Inferior parietal cortex (tissue), 1 donor: Measurements from ENCODE around the gene CIRBP.
A peak's percentile ranks its signal among the peaks of the same experiment; 100 is the strongest.
"Not testable (repeated sequence)": the region's sequence is repeated elsewhere in the genome, so short reads cannot be mapped to it uniquely, and the experiment has no call there.

Experiments
- DNase-seq: peaks from one replicate; pipeline ENCODE4 v3.0.0-alpha.2; 2016; ENCODE audit errors: extremely low spot score

Gene CIRBP

DNA sequence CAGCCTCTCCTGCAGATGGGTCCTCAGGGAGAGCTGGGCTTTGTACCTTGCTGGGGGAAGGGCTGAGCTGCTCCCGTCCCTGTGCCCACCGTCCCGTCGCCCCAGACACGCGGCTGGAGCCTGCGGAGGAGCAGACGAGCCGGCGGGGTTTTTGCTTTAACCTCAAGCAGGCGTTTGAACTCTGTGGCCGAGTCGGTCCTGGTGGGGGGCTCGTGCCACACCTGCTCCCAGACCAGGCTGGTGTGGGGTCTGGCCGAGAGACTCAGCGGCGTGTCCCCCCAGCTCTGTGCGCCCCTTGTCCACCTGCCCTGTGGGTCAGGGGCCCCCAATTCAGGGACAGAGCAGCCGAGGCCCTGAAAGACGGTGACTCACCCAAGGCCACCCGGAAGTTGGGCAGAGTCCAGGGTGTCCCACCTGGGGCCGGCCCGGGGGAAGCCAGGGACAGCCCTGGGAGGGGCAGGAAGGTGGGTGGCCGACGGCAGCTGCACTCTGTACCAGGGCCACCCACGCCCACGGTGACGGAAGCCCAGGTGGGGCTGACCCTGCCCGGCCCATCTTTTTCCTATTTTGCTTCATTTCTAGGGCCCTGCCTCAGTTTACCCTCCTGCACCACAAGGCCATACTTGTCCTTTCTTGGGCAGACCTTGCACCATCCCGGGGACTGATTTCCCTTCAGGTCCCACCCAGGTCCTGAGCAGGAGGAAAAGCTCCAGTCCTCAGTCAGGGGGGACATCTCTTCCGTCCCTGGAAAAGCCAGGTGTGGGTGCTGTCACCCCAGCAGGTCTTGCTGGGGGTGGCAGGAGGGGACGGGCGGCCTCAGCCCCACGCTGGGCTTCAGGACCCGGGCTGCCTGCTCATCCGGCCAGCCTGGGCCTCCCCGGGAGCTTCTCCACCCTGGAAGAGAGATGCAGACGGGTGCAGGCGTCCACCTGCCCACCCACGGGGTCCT is 21.8 kb downstream of the CIRBP start:
- no peak for DNase-seq

DNA sequence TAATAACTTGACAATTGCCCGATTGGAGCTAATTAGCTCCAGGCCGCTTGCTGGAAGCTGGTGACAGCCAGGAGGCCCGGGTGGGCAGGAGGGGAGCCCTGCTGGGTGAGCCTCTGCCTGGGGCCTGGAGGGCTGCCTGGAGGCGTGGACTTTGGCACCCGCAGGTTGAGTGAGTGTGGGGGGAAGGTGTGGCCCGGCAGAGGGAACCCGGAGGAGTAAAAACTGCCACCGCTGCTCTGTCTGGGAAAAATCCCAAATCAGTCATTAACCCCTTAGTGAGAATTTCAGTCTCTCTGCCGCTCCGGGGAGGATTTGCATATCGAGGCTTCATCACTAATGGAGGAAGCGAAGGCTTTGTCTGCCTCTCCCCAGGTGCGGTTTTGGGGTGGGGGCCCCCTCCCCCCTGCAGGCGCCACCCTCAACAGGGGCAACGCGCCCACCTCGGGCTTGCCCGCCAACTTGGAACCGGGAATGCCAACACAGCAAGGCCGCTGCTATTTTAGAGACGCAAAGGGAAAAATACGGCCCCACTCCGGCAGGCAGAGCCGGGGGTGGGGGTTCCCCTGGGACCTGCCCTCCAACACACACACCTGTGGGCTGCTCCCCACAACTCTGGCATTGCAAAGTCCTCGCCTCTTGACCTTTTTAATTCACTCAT is 22.8 kb downstream of the CIRBP start:
- DNase-seq, result no peak

DNA sequence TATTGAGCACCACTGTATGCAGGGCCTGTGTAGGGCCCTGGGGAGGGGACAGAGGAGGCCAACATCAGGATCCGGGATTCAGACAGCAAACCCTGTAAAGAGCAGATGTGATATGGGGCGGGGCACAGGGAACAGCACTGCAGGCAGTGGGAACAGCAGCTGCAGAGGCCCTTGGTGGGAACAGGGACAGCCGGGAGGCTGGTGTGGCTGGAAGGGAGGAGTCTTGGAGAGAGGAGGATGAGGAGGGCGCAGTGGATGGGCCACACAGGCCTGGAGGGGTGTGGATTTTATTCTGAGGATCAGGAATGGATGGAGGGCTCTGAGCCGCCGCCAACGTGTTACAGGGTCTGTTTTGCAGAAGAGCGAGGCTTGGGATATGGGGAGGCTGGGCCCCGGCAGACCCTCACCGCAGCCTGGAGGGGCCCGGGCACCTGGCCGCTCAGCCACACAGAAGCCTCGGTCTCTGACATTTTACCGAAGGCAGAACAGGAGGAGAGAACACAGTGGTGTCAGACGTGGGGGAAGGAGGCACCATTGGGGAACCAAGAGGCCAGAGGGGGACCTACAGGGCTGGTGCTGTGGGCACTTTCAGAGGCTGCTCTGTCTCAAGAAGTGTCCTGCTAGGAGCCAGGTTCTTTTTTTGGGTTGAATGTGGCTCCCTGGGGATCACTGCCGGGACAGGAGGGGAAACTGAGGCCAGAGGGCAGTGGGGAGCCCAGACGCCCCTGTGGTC is 23.5 kb downstream of the CIRBP start:
- no peak for DNase-seq

DNA sequence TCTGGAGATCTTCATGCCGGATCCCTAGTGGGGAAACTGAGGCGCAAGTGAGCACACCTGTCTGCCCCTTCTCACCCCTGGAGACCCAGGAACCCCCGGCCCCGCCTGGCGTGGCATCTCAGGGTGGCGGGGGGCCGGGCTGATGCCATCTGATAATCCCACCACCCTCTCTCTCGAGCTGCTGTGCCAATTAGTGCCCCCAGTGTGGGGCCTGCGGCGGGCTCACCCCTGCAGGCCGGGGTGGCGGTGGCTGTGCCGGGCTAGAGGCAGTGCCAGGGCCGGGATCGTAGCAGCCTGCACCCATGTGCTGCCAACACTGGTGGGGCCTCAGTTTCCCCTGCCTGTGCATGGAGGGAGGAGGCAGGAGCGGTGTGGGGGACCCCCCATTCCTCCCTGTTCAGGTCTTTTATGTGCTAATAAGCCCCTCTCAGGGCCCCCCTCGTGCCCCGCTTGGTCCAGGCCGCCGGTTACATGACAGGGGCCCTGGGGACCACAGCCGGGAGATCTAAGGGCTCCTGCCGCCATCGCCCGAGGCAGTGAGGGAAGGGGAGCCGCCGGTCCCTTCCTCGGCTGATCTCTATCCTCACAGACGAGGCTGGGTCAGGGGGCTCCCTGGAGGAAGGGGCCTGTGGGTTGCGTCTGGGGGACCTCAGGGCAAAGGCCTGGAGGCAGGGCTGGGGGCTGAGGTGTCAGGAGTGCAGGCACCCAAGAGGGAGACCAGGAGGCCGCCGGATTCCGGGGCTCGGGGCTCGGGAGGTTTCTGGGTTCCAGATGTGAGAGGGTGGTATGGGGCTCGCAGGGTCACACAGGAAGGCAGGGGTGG is 24.9 kb downstream of the CIRBP start:
- no peak for DNase-seq

DNA sequence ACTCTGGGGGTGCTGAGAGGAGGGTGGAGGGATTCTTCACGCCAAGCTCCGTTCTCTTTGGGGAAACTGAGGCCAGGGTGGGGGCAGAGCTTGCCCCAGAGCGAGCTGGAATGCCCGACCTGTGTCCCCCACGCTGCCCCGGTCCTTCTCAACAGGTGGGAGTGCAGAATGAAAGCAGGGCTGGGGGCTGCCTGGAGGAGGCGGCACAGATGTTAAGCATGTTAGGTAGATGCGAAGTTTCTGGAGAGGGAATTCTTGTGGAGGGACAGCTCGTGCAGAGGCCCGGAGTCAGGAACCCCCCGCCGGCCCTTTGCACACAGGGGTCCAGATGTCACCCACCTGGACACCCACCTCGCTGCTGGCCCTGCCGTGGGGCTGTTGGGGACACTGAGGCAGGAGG is 25.6 kb downstream of the CIRBP start:
- DNase-seq, result no peak

DNA sequence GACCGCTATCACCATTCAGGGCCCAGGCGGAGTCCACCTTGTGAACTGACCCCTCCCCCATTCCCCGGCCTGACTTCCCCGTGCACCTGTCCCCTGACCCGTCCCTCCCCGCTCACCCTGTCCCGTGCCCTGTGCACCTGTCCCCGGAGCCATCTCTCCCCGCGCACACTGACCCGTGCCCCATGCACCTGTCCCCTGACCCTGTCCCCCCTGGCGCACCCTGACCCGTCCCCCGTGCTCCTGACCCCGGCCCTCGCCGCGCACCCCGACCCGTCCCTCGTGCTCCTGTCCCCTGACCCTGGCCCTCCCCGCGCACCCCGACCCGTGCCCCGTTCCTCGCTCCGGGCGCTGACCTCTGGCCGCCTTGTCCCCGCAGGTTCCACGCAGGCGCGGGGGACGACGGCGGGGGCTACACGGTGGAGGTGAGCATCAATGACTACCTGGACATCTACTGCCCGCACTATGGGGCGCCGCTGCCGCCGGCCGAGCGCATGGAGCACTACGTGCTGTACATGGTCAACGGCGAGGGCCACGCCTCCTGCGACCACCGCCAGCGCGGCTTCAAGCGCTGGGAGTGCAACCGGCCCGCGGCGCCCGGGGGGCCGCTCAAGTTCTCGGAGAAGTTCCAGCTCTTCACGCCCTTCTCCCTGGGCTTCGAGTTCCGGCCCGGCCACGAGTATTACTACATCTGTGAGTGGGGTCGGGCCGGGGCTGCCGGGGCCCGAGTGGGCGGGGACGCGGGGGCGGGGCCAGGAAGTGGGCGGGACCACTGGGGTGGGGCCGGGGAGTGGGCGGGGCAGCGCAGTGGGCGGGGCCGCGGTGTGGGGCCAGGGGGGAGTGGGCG is 26.3 kb downstream of the CIRBP start:
- no peak for DNase-seq

DNA sequence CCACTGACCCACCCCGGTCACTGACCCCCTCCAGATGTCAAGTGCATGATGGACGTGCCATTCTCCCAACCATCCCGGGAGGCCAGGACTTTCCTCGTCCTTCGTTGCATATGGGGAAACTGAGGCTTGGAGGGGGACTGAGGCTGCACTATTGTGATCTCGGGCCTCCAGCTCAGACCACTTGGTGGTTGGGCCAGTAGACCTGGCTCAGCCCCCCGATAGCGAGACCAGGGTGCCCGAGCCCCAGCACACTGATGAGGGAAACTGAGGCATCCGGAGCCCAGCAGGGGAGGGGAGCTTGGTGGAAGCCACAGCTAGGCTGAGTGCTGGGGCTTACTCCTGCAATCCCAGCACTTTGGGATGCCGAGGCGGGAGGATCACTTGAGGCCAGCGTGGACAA is 26.9 kb downstream of the CIRBP start:
- DNase-seq, result no peak

DNA sequence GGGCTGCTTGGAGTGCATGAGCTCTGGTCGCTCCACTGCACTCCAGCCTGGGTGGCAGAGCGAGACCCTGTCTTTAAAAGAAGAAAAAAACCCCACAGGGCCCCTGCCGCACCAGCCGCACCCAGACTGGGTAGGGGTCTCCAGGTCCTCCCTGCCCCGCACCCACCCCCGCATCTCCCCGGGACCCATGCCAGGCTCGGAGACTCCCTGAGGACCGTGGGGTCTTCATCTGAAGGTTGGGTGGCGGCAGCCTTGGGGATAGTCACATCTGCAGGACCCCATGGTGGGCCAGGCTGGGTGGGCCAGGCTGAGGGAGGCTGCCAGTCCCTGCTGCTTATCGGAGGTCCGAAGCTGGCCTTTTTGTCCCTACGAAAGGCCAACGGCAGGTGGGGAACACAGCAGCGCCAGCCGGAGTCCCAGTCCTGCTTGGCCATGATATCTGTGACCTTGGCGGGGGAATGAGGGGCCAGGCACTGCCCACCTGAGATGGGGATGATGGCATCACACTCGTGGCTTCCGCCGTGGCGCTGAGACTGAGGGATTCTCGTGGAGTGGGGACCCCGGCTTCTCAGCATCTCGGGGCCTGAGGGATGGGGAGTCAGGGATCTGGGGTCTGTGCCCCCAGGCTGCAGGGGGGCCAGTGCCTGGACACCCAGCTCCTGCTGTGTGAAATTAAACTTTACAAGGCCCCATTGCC is 27.6 kb downstream of the CIRBP start:
- DNase-seq, result no peak

DNA sequence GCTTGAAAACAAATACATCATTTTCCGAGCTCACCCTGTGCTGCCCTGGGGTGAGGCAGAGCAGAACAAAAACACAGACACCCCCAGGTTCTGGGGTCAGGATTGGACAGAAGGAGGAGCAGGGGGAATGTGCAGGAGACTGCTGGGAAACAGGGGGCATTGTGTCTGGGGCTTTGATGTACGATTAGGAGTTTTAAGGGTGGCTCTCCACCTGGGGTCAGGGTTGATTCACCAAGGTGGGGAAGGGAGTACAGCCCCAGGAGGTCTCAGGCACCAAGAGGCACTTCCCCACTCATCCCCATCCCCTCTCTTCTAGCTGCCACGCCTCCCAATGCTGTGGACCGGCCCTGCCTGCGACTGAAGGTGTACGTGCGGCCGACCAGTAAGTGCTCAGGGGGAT is 29.1 kb downstream of the CIRBP start:
- no peak for DNase-seq

DNA sequence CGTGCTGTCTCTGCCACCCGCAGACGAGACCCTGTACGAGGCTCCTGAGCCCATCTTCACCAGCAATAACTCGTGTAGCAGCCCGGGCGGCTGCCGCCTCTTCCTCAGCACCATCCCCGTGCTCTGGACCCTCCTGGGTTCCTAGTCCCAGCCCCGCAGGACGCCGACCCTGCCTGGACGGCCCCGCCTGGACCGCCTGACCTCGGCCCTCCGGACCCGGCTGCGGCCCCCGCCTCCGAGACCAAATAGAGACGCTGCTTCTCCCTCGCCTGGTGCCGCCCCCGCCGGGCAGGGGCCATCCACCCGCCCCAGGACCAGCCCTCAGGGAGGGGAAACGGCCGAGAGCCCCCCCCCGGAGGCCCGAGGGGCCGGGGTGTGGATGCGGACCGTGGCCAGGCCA is 30.7 kb downstream of the CIRBP start:
- DNase-seq, result no peak

DNA sequence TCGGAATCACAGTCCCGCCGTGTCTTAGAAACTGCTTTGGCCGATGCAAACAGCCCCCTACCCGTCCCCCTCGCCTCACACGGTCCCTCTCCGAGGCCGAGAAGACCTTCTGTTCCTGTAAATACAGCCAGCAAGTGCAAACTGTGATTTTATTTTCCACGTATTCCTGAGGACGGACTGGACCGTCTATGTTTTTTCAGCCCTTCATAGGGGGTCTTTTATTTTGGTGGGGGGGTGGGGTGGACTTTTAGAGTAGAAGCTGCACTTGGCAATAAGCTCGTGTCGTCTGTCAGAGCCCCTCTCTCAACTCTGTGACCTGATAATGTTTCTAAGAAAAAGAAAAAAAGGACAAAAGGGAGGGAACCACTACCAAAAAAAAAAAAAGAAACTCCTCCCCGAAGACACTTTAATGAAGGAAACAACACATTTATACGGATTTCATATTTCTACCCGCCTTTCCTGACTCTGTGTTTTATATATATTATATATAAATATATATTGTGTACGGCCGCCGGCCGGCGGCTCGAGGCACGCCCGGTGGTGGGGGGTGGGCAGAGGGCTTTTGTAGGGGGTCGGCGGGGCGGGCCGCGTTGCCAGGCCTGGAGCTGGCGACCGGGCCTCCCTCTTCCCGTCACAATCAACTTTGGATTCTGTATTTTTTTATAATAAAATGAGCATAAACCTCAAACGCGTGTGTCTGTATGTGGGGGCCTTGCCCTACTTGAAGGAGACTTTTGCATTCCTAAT is 31.8 kb downstream of the CIRBP start:
- DNase-seq, result no peak

DNA sequence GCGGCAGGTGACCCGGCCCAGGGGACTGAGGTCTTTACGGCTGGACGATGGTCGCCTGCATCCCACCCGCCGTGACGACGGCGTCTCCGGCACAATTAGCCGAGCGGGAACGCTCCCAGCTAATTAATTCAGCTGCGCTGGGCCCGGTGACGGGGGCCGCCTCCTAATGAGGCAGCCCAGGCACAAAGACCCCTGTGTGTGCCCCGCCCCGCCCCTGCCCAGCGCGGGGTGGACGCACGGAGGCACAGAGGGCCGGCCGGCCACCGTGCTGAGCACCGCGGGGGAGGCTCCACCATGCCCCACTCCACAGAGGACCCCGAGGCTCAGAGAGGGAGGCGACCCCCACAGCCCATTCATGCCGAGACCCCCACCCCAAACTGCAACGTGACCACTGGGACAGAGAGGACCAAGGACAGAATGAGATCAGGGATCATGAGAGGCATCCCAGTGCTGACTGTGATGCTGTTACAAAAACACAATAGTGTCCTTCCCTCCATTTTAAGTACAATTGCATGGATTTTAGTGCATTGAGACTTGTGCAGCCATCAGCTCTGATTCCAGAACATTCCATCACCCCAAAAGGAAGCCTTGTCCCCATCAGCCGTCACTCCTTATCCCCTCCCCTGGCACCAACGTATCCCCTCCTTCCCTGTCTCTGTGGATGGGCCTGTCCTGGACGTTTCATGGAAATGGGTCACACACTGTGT is 33.6 kb downstream of the CIRBP start:
- DNase-seq, result peak; percentile 55

DNA sequence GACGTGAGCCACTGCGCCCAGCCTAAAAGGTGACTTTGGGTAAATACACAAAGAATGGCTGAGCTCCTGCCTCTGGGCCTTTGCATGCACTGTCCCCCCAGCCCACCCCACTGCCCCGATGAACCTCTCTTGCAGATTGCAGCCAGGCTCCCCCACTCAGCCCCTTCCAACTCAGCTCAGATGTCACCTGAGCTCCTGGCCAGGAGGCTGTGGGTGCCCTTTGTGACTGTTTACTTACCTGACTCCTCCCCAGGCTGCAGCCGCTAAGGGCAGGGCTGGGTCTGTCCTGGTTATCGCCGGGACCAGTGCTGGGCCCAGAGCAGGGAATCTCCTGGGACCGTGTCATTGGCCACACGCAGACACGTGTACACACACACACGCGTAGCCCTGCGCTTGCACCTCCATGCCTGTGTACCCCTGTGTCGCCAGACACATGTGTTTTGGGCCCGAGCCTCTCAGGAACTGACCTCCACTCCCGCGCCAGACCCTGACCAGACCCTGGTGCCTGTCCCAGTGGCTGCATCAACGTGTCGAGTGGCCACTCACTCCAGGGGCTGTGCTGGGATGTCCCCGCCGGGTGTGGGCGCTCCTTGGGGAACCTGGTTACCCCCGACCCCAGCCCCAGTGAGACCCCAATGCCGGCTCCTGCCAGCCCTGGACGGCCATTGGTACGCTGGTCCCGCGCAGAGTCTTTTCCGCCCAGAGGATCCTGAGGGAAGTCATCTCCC is 35.2 kb downstream of the CIRBP start:
- DNase-seq, result no peak

DNA sequence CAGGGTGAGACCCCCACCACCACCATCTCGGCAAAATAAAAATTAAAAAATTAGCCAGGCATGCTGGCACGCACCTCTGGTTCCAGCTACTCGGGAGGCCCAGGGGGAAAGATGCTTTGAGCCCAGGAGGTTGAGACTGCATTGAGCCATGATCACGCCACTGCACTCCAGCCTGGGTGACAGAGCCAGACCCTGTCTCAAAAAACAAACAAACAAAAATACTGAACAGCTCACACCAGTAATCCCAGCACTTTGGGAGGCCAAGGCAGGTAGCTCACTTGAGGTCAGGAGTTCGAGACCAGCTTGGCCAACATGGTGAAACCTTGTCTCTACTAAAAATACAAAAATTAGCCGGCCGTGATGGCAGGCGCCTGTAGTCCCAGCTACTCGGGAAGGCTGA is 36.2 kb downstream of the CIRBP start:
- not testable (repeated sequence) for DNase-seq

DNA sequence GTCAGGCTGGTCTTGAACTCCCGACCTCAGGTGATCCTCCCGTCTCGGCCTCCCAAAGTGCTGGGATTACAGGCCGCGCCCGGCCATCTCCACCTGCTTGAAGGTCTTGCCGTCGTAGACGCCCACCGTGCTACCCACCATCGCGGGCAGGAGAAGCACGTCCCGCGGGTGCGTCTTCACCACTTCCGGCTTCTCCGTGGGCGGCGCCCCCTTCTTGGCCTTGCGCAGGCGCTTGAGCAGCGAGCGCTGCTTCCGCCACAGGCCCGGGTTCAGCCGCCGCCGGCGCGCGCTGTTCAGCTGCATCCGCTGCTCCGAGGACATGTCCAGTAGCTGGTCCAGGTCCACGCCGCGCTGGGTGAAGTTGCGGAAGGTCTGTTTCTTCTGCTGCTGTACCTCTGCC is 38.2 kb downstream of the CIRBP start:
- no peak for DNase-seq

DNA sequence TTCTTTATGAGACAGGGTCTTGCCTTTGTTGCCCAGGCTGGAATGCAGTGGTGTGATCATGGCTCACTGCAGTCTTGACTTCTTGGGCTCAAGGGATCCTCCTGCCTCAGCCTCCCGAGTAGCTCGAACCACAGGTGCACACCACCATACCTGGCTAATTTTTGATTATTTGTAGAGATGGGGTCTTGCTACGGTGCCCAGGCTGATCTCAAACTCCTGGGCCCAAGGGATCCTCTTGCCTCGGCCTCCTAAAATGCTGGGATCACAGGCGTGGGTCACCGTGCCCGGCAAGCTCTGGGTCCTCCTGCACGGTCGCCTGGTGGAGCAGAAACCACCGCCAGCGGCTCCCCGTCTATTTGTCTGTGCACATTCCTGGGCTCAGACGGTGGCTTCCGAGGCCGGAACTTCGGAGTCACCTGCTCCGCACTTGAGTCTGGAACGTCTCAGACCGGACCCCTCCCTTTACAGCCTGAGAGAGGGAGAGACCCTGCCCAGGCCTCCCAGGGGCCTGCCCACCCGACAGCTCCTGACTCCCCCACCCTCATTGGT is 38.7 kb downstream of the CIRBP start:
- no peak for DNase-seq

DNA sequence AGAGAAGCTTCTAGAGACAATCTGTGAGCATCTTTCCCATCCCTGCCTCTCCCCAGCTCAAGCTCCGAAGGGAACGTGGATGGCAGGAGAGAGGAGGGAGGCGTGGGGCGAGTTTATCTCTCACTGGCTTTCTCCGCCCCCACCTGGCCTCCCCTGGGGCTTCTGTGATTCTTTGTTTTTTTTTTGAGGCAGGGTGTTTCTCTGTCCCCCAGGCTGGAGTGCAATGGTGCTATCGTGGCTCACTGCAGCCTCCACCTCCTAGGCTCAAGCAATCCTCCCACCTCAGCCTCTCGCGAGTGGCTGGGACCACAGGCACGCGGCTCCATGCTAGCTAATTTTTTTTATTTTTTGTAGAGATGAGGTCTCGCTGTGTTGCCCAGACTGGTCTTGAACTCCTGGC is 39.6 kb downstream of the CIRBP start:
- no peak for DNase-seq
